ENCODE results near the gene MEF2B.

MEF2B gene

GRCh38 chr19:19098703-19099632 is 71.1 kb downstream of the MEF2B start:
- no peak for DNase-seq (ENCODE audit: low read depth in 2 of 2)

DNA sequence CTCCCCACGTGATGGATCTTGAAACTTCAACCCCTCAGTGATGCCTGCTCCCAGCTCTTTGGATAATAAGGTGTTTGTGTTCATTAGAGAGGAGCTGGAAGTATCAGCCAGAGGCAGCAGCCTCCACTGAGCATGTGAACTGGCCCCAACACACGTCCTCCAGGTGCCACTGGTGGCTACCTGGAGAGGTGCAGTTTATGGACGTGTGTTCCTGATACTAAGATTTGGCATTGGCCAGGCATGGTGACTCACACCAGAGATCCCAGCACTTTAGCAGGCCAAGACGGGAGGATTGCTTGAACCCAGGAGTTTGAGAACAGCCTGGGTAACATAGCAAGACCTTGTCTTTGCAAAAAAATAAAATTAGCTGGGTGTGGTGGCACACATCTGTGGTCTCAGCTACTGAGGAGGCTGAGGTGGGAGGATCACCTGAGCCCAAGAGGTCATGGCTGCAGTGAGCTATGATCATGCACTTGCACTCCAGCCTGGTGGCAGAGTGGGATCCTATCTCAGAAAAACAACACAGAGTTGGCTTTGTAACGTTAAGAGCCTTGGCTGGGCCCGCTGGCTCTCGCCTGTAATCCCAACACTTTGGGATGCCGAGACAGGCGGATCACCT is 71.9 kb downstream of the MEF2B start:
- no peak for DNase-seq (ENCODE audit: low read depth in 2 of 2)

DNA sequence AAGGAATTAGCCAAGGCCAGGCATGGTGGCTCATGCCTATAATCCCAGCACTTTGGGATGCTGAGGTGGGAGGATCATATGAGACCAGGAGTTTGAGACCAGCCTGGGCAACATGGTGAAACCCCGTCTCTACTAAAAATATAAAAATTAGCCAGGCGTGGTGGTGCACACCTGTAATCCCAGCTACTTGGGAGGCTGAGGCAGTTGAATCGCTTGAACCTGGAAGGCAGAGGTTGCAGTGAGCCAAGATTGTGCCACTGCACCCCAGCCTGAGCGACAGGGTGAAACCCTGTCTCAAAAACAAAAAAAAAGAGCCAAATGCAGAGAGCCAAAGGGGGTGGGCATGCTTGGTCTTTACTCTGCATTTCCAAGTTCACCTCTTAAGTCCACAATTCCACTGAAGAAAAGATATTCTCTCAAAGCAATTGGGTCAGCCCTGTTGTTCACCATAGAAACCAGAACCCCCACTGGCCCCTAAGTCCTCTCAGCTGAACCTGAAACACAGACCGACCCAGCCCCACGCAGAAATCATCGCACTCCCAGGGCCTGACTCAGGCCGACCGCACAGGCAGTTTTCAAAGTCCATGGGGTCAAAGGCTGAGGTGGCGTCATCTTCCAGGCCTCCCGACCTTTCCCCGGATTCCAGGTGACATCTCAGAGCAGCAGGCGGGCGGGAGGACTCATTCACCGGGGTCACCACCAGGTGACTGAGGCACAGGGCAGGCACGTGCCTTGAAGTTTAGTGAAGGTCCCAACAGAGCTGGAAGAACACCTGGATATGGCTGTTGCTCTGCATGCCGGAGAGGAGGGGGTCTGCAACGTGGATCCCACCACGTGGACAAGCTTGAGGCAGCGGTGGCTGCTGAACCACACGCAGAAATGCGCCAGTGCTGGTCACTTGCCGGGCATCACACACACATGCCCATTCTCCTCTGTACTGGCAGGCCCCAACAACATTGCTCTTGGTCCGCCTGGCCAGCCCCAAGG is 73.1 kb downstream of the MEF2B start:
- no peak for DNase-seq (ENCODE audit: low read depth in 2 of 2)

DNA sequence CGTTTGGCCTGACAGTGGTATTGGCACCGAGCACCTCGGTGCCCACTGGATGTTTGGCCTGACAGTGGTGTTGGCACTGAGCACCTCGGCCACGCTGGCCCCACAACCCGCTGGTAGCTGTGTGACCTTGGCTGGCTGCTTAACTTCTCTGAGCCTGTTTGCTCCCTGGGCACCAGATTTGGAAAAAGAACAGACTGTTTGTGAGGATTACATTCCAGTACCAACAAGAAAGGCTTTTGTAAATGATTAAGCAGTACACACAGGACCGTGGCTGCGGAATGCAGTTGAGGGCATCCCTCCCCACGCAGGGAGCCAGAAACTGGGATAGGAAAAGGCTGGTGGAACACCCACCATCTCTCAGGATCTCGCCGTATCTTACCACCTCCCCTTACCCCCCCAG is 74.4 kb downstream of the MEF2B start:
- no peak for DNase-seq (ENCODE audit: low read depth in 2 of 2)
